Neural cell (in vitro differentiated cells): ENCODE results near the gene PNO1. TPM values are rescaled to one million over a fixed set of nuclear protein-coding genes. Genes with fewer than 3 reads are reported as not detected.

Experiments
- H2AFZ ChIP-seq: fragments of 200-600, 300-800 bp; sonication (generic), shearing (Covaris generic); 2 replicates; pipeline ENCODE4 v1.6.0; 2014; ENCODE audit warnings: low read depth, mild to moderate bottlenecking, antibody characterized with exemption, low read length, moderate library complexity
- H3F3A ChIP-seq: fragments of 200-600 bp; shearing (Covaris generic); 2 replicates; pipeline ENCODE4 v1.6.1; 2016; ENCODE audit warnings: mild to moderate bottlenecking, moderate library complexity, mixed read lengths, antibody characterized with exemption, low read length; ENCODE audit not compliant: insufficient read depth, poor library complexity, severe bottlenecking
- H3K27ac ChIP-seq: fragments of 200-600, 300-800 bp; sonication (generic), shearing (Covaris generic); 2 replicates; pipeline ENCODE4 v1.5.1; 2014; ENCODE audit warnings: mild to moderate bottlenecking, low read length, moderate library complexity
- H3K27me3 ChIP-seq: fragments of 300-800, 200-600 bp; sonication (generic), shearing (Covaris generic); 2 replicates; pipeline ENCODE4 v1.6.0; 2014; ENCODE audit warnings: mild to moderate bottlenecking, low read depth, low read length, moderate library complexity; ENCODE audit not compliant: insufficient read depth
- H3K36me3 ChIP-seq: fragments of 300-800, 200-600 bp; sonication (generic), shearing (Covaris generic); 2 replicates; pipeline ENCODE4 v1.5.1; 2014; ENCODE audit warnings: mild to moderate bottlenecking, antibody characterized with exemption, low read length, moderate library complexity; ENCODE audit not compliant: insufficient read depth
- H3K4me2 ChIP-seq: fragments of 300-800, 200-600 bp; sonication (generic), shearing (Covaris generic); 2 replicates; pipeline ENCODE4 v1.6.0; 2014; ENCODE audit warnings: mild to moderate bottlenecking, low read length
- H3K4me3 ChIP-seq: fragments of 300-800, 200-600 bp; sonication (generic), shearing (Covaris generic); 2 replicates; pipeline ENCODE4 v1.5.1; 2014; ENCODE audit warnings: mild to moderate bottlenecking, low read length, moderate library complexity
- H3K79me2 ChIP-seq: fragments of 200-600 bp; shearing (Covaris generic); replicated peaks from 2 replicates; pipeline ENCODE4 v1.6.0; 2014; ENCODE audit warnings: mild to moderate bottlenecking, low read length, moderate library complexity; ENCODE audit not compliant: insufficient read depth
- H3K9ac ChIP-seq: fragments of 300-800, 200-600 bp; sonication (generic), shearing (Covaris generic); 2 replicates; pipeline ENCODE4 v1.6.1; 2016; ENCODE audit warnings: mild to moderate bottlenecking, low read length, mixed read lengths
- H3K9me2 ChIP-seq: fragments of 200-600 bp; shearing (Covaris generic); 2 replicates; pipeline ENCODE4 v1.6.1; 2016; ENCODE audit warnings: mild to moderate bottlenecking, low read length, mixed read lengths; ENCODE audit not compliant: insufficient read depth
- H3K9me3 ChIP-seq: fragments of 200-600, 300-800 bp; sonication (generic), shearing (Covaris generic); 2 replicates; pipeline ENCODE4 v1.6.1; 2016; ENCODE audit warnings: mild to moderate bottlenecking, mixed run types, low read length, moderate library complexity, mixed read lengths
- H4K20me1 ChIP-seq: fragments of 200-600 bp; shearing (Covaris generic); 2 replicates; pipeline ENCODE4 v1.6.1; 2016; ENCODE audit warnings: mild to moderate bottlenecking, mixed run types; ENCODE audit not compliant: insufficient read depth
- EP300 ChIP-seq: fragments of 450-650 bp; conservative IDR thresholded peaks from 2 replicates; pipeline ENCODE4 v1.6.1; 2014; ENCODE audit warnings: antibody characterized with exemption, mild to moderate bottlenecking, moderate library complexity; ENCODE audit not compliant: poor library complexity, severe bottlenecking
- EZH2 ChIP-seq: fragments of 200-600, 300-800 bp; shearing (Covaris generic), sonication (generic); IDR thresholded peaks from 2 replicates; pipeline ENCODE4 v1.6.1; 2014; ENCODE audit warnings: antibody characterized with exemption, low read length, borderline replicate concordance, mild to moderate bottlenecking; ENCODE audit not compliant: insufficient read depth, poor library complexity, severe bottlenecking
- MXI1 ChIP-seq: fragments of 450-650 bp; conservative IDR thresholded peaks from 2 replicates; pipeline ENCODE4 v1.6.1; 2014; ENCODE audit warnings: antibody characterized with exemption, mild to moderate bottlenecking; ENCODE audit not compliant: poor library complexity, severe bottlenecking
- POLR2AphosphoS5 ChIP-seq: IDR thresholded peaks from 2 replicates; pipeline ENCODE4 v1.6.1; 2012
- RAD21 ChIP-seq: fragments of 450-650 bp; conservative IDR thresholded peaks from 2 replicates; pipeline ENCODE4 v1.6.1; 2014; ENCODE audit warnings: antibody characterized with exemption, mild to moderate bottlenecking, moderate library complexity
- SMC3 ChIP-seq: fragments of 450-650 bp; conservative IDR thresholded peaks from 2 replicates; pipeline ENCODE4 v1.6.1; 2014; ENCODE audit warnings: antibody characterized with exemption, mild to moderate bottlenecking, moderate library complexity; ENCODE audit not compliant: poor library complexity
- TAF1 ChIP-seq: IDR thresholded peaks from 2 replicates; pipeline ENCODE4 v1.6.1; 2012; ENCODE audit warnings: low read depth
- polyA plus RNA-seq: library from polyadenylated mRNA; depleted of rRNA; stranded (reverse); fragments of >200 nt; gene quantifications from 2 replicates; pipeline ENCODE4 v1.2.3, GENCODE V29; 2014
- TF ChIP-seq, protein P1 (sequence below): fragments of 450-650 bp; IDR thresholded peaks from 2 replicates; pipeline ENCODE4 v1.5.1; 2014; ENCODE audit warnings: antibody characterized with exemption, mild to moderate bottlenecking, moderate library complexity; ENCODE audit not compliant: poor library complexity, severe bottlenecking
- TF ChIP-seq, protein P2 (sequence below): IDR thresholded peaks from 2 replicates; pipeline ENCODE4 v1.6.1; 2012; ENCODE audit warnings: borderline replicate concordance

PNO1 gene
- polyA plus RNA-seq, 1 donor from 2014 or later, result 10.9 TPM

DNA sequence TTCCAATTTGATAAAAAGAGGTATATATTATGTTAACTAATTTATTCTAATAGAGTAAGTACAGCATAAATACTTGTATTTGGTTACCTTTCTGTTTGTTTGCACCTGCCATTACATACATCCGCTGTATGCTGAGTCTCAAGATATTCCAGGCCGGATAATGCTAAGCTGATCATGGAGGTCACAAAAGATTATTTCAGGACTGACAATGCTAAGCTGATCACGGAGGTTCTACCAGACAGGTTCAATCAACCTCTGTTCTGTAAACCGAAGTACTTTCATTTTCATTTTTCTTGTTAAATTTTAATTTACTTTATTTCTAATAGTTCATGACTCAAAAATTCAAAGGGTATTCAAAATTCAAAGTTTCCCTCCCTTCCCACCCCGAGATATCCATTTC lies 31.1 kb downstream of the PNO1 start:
- Histone ChIP-seq H2AFZ (no peak overlapping the region), H3K79me2 (peaks cover 9% of the 10 kb centered on the region), H3K27me3 (no peaks in the 10 kb centered on the region)

DNA sequence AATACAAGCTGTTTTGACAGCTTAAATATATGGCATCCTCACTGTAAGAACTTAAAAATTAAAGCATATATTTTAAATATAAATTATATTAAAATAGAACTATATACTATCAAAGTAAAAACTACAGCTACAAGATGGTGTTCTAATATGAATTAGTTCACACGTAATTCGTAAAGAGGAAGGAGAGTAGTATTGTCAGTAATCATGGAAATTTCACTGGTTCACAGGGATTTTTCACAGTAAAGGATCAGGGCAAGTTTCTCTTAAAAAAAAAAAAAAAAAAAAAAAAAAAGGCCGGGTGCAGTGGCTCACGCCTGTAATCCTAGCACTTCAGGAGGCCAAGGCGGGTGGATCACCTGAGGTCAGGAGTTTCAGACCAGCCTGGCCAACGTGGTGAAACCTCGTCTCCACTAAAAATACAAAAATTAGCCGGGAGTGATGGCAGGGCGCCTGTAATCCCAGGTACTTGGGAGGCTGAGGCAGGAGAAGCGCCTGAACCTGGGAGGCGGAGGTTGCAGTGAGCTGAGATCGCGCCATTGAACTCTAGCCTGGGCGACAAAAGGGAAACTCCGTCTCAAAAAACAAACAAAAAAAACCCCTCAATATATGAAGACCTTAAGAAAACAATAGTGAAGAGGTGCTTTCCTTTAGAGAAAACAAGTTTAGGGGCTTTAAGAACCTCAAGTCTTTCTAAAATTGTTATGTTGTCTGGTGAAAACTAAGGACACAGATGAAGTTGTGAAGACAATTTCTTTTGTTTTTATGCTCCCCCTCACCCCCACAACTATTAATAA lies 32.5 kb downstream of the PNO1 start:
- Histone ChIP-seq H3K27ac (no peak overlapping the region), H3F3A (no peaks in the 10 kb centered on the region), H3K9me3 (no peaks in the 10 kb centered on the region), H3K9me2 (no peaks in the 10 kb centered on the region), H3K4me3 (no peak overlapping the region), H3K4me2 (no peak overlapping the region), H3K79me2 (peaks cover 21% of the 10 kb centered on the region), H3K9ac (no peak overlapping the region), H3K27me3 (no peaks in the 10 kb centered on the region), H2AFZ (no peak overlapping the region), H4K20me1 (no peaks in the 10 kb centered on the region), H3K36me3 (no peaks in the 10 kb centered on the region)
- TF ChIP-seq EP300 (no peak), MXI1 (no peak), EZH2 (no peak), TAF1 (no peak), POLR2AphosphoS5 (no peak), RAD21 (no peak), SMC3 (no peak)
- TF ChIP-seq, protein P1, sequence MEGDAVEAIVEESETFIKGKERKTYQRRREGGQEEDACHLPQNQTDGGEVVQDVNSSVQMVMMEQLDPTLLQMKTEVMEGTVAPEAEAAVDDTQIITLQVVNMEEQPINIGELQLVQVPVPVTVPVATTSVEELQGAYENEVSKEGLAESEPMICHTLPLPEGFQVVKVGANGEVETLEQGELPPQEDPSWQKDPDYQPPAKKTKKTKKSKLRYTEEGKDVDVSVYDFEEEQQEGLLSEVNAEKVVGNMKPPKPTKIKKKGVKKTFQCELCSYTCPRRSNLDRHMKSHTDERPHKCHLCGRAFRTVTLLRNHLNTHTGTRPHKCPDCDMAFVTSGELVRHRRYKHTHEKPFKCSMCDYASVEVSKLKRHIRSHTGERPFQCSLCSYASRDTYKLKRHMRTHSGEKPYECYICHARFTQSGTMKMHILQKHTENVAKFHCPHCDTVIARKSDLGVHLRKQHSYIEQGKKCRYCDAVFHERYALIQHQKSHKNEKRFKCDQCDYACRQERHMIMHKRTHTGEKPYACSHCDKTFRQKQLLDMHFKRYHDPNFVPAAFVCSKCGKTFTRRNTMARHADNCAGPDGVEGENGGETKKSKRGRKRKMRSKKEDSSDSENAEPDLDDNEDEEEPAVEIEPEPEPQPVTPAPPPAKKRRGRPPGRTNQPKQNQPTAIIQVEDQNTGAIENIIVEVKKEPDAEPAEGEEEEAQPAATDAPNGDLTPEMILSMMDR, result no peak
- TF ChIP-seq, protein P2, sequence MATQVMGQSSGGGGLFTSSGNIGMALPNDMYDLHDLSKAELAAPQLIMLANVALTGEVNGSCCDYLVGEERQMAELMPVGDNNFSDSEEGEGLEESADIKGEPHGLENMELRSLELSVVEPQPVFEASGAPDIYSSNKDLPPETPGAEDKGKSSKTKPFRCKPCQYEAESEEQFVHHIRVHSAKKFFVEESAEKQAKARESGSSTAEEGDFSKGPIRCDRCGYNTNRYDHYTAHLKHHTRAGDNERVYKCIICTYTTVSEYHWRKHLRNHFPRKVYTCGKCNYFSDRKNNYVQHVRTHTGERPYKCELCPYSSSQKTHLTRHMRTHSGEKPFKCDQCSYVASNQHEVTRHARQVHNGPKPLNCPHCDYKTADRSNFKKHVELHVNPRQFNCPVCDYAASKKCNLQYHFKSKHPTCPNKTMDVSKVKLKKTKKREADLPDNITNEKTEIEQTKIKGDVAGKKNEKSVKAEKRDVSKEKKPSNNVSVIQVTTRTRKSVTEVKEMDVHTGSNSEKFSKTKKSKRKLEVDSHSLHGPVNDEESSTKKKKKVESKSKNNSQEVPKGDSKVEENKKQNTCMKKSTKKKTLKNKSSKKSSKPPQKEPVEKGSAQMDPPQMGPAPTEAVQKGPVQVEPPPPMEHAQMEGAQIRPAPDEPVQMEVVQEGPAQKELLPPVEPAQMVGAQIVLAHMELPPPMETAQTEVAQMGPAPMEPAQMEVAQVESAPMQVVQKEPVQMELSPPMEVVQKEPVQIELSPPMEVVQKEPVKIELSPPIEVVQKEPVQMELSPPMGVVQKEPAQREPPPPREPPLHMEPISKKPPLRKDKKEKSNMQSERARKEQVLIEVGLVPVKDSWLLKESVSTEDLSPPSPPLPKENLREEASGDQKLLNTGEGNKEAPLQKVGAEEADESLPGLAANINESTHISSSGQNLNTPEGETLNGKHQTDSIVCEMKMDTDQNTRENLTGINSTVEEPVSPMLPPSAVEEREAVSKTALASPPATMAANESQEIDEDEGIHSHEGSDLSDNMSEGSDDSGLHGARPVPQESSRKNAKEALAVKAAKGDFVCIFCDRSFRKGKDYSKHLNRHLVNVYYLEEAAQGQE, result no peak

More for the DNA sequence above, 31.1 kb downstream of the PNO1 start:
- TF ChIP-seq, protein P1, result no peak
- TF ChIP-seq RAD21 (no peak), EP300 (no peak), TAF1 (no peak), EZH2 (no peak)
- no peaks in the 10 kb centered on the region for H3K9me3 ChIP-seq
- no peak overlapping the region for H3K27ac ChIP-seq
- H3F3A ChIP-seq, result no peaks in the 10 kb centered on the region
- H3K9me2 ChIP-seq, result no peaks in the 10 kb centered on the region
- no peak overlapping the region for H3K4me2 ChIP-seq
- H3K9ac ChIP-seq, result no peak overlapping the region
- no peaks in the 10 kb centered on the region for H4K20me1 ChIP-seq
- no peak overlapping the region for H3K4me3 ChIP-seq
- H3K36me3 ChIP-seq, result no peaks in the 10 kb centered on the region
